Measurements from ENCODE around the gene ARVCF. TPM values are rescaled to one million over a fixed set of nuclear protein-coding genes. Genes with fewer than 3 reads are reported as not detected.

The ARVCF gene
- total and polyA plus RNA-seq, 2 of the 8 experiments (the other 6 are each of a cell fraction or from before 2014, with no cell fraction given): 31.0 to 43.2 TPM

DNA sequence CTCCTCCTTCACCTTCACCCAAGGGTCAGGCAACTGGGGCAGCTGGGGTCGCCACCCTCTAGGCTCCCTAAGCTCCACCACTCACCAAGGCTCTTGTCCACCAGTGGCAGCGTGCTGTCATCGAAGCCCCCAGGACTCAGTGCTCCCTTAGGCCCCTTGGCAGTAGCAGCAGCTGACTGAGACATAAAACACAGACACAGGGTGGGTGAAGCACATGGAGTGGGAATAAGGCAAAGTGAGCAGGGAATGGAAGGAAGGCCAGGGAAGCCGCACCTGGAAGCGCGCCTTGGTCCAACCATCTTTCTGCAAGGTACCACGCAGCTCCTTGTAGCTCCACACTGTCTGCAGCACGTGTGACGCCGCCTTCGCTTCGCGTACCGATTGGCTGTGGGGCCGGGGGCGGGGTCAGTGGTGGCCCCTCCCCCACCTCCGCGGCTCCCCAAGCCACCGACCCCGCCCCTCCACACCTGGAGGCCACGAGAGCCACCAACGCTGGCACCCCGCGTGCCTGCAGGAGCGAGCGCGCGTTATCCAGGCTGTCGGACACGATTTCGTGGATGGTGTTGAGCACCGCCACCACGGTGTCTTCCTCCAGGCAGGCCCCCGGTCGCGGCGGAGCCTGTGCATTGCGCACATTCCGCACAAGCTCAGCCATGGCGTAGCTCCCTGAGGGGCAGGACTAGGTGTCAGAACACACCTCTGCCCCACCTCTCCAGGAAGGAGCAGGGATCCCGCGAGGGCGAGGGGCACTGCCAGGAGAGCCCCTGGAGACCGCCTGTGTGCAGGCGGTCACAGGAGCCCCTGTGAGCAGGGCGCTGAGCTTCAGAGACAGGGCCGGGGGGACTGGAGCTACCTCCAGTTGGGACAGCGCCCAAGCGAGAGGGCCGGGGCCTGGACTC, 43.7 kb downstream of the ARVCF start (continued):
- TF ChIP-seq TBP (IDR thresholded peaks at IDR 0.05; ENCODE audit: low read depth, low read length) (no peak), TEAD4 (IDR thresholded peaks at IDR 0.05; ENCODE audit: low read depth, low read length) (no peak)
- TF ChIP-seq, protein P1, sequence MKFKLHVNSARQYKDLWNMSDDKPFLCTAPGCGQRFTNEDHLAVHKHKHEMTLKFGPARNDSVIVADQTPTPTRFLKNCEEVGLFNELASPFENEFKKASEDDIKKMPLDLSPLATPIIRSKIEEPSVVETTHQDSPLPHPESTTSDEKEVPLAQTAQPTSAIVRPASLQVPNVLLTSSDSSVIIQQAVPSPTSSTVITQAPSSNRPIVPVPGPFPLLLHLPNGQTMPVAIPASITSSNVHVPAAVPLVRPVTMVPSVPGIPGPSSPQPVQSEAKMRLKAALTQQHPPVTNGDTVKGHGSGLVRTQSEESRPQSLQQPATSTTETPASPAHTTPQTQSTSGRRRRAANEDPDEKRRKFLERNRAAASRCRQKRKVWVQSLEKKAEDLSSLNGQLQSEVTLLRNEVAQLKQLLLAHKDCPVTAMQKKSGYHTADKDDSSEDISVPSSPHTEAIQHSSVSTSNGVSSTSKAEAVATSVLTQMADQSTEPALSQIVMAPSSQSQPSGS (IDR thresholded peaks at IDR 0.05; ENCODE audit: low read length): no peak
